DOHH2 (cell line): ENCODE data around the gene LRMDA.

Source experiments
- EZH2phosphoT487 ChIP-seq: fragments of 200-600 bp; sonication (generic); IDR thresholded peaks from 2 replicates; pipeline ENCODE4 v1.6.1; 2017; ENCODE audit warnings: borderline replicate concordance, mild to moderate bottlenecking, antibody characterized with exemption, low read length, moderate library complexity, mixed read lengths
- TF ChIP-seq, protein P1 (sequence below): fragments of 200-600 bp; sonication (generic); IDR thresholded peaks from one replicate; pipeline ENCODE4 v1.5.1; 2014; ENCODE audit warnings: antibody characterized with exemption, mild to moderate bottlenecking, low read depth, low read length; ENCODE audit not compliant: poor library complexity, severe bottlenecking

DNA sequence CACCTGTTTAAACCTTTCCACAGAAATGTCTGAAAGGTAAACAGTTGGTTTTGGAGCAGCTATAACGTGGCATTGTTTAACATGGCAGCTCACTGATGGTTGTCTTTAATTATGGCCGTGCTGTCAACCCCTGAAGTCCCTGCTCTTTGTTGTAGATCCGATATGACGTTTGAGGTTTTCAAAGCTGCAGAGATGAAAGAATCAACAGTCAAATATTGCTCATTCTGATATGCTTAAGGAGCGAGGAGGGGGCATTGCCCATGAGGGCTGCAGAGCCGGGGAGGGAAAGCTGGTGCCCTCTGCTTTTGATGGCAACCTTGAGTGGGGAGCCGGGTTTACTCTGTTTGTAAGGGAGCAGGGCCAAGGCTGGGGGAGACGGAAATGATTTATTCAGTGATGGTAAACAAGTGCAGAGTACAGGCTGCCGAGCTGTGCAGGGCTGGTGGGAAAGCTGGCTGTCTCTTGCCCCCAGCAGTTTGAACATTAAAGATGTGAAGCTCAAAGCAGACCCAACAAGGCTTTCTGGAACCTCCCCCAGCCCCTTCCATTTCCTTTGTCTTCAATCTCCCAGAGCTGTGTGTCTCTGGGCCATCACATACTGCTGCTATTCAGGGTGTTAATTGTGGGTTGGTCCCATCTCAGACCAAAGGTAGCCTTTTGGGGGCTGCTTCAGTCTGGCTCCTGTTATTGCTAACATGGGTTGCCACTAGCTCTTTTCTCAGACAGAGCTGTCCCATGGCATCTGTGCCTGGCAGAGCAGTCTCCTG, 345.5 kb downstream of the LRMDA start:
- TF ChIP-seq, protein P1, sequence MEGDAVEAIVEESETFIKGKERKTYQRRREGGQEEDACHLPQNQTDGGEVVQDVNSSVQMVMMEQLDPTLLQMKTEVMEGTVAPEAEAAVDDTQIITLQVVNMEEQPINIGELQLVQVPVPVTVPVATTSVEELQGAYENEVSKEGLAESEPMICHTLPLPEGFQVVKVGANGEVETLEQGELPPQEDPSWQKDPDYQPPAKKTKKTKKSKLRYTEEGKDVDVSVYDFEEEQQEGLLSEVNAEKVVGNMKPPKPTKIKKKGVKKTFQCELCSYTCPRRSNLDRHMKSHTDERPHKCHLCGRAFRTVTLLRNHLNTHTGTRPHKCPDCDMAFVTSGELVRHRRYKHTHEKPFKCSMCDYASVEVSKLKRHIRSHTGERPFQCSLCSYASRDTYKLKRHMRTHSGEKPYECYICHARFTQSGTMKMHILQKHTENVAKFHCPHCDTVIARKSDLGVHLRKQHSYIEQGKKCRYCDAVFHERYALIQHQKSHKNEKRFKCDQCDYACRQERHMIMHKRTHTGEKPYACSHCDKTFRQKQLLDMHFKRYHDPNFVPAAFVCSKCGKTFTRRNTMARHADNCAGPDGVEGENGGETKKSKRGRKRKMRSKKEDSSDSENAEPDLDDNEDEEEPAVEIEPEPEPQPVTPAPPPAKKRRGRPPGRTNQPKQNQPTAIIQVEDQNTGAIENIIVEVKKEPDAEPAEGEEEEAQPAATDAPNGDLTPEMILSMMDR = no peak
- TF ChIP-seq EZH2phosphoT487 = no peak
